C4-2B (cell line): ENCODE results near the gene ADGRA1.

ENCODE experiments used
- CTCF ChIP-seq: fragments of 450-650 bp; conservative IDR thresholded peaks from 2 replicates; pipeline ENCODE4 v1.5.1; 2017; ENCODE audit warnings: mild to moderate bottlenecking
- ZFX ChIP-seq: fragments of 450-650 bp; IDR thresholded peaks from 2 replicates; pipeline ENCODE4 v1.6.1; 2017

DNA sequence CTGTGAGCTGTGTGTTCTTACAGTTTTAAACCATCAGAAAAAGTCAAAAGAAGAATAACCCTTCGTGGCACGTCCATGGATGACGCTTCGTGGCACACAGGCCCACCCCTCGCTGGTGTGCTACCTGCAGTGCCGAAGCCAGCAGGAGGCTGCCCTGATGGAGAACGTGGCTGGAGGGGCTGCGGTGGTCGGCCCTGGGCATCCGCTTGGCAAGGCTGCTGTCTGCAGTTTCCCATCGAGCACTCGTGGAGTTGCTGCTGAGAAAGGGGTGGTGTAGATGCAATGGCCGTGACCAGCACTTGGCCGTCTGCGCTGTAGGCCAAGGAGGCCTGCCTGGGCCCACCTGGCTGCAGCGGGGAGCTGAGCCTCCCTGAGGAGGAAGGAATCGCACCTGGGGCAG is 3.2 kb upstream of the ADGRA1 start:
- no peak for TF ChIP-seq CTCF
- TF ChIP-seq ZFX, result no peak
